Smooth muscle cell (in vitro differentiated cells): ENCODE data around the gene AHCYL2. TPM values are rescaled to one million over a fixed set of nuclear protein-coding genes. Genes with fewer than 3 reads are reported as not detected.

Experiments used
- DNase-seq: peaks from one replicate; lab custom pipeline; 2025; ENCODE audit not compliant: unreplicated experiment; lab: John Stamatoyannopoulos, UW
- H2AFZ ChIP-seq: fragments of 200-600 bp; sonication (generic); 2 replicates; pipeline ENCODE4 v1.6.0; 2016; ENCODE audit warnings: antibody characterized with exemption, low read depth, mild to moderate bottlenecking
- H3F3A ChIP-seq: fragments of 200-600 bp; sonication (generic); 2 replicates; pipeline ENCODE4 v1.6.0; 2017; ENCODE audit warnings: antibody characterized with exemption, low read depth
- H3K27ac ChIP-seq: fragments of 200-600 bp; sonication (generic); 2 replicates; pipeline ENCODE4 v1.5.1; 2016; ENCODE audit warnings: low read depth, mild to moderate bottlenecking
- H3K27me3 ChIP-seq: fragments of 200-600 bp; sonication (generic); 2 replicates; pipeline ENCODE4 v1.6.1; 2016; ENCODE audit warnings: low read depth, mild to moderate bottlenecking
- H3K36me3 ChIP-seq: fragments of 200-600 bp; sonication (generic); 2 replicates; pipeline ENCODE4 v1.5.1; 2016; ENCODE audit warnings: low read depth
- H3K4me1 ChIP-seq: fragments of 200-600 bp; sonication (generic); 2 replicates; pipeline ENCODE4 v1.5.1; 2016; ENCODE audit warnings: low read depth
- H3K4me2 ChIP-seq: fragments of 200-600 bp; sonication (generic); 2 replicates; pipeline ENCODE4 v1.6.0; 2016; ENCODE audit warnings: mild to moderate bottlenecking
- H3K4me3 ChIP-seq: fragments of 200-600 bp; sonication (generic); 2 replicates; pipeline ENCODE4 v1.5.1; 2016; ENCODE audit warnings: mild to moderate bottlenecking
- H3K79me2 ChIP-seq: fragments of 200-600 bp; sonication (generic); 2 replicates; pipeline ENCODE4 v1.6.0; 2016; ENCODE audit warnings: low read depth, mild to moderate bottlenecking
- H3K9ac ChIP-seq: fragments of 200-600 bp; sonication (generic); 2 replicates; pipeline ENCODE4 v1.6.0; 2016; ENCODE audit warnings: low read depth
- H3K9me3 ChIP-seq: fragments of 200-600 bp; sonication (generic); replicated peaks from 2 replicates; pipeline ENCODE4 v1.5.1; 2016; ENCODE audit warnings: low read depth
- H4K20me1 ChIP-seq: fragments of 200-600 bp; sonication (generic); 2 replicates; pipeline ENCODE4 v1.6.0; 2016; ENCODE audit warnings: low read depth
- CTCF ChIP-seq: fragments of 200-600 bp; sonication (generic); IDR thresholded peaks from 2 replicates; pipeline ENCODE4 v1.5.1; 2017; ENCODE audit warnings: borderline replicate concordance, mild to moderate bottlenecking, antibody characterized with exemption; ENCODE audit not compliant: insufficient read depth, poor library complexity, severe bottlenecking
- WGBS: methylation state at CpG from one replicate; pipeline ENCODE4 v1.1.7; 2016; ENCODE audit warnings: low lambda C conversion rate; 5-methylcytosine and 5-hydroxymethylcytosine counted together
- polyA plus RNA-seq: library from polyadenylated mRNA; unstranded; fragments of >200 nt; fragmentation: Nextera tagmentation; extraction: Ambion mirVana; gene quantifications from 2 replicates; pipeline ENCODE4 v1.2.1, GENCODE V29; 2016
- total RNA-seq: library from RNA; depleted of rRNA; stranded (reverse); fragments of >200 nt; gene quantifications from 2 replicates; pipeline ENCODE4 v1.2.3, GENCODE V29; 2014

Gene AHCYL2
- total and polyA plus RNA-seq, 2 experiments from 2014 or later, result 6.3 to 7.3 TPM

- H3K79me2 ChIP-seq, result no peaks in the 10 kb centered on the region
- H3K9ac ChIP-seq, result no peak overlapping the region
- H3K4me2 ChIP-seq, result no peak overlapping the region
- TF ChIP-seq CTCF, result no peak
- no peak for DNase-seq
- H4K20me1 ChIP-seq, result no peaks in the 10 kb centered on the region
- H3K27ac ChIP-seq, result no peak overlapping the region
- no peaks in the 10 kb centered on the region for H3K36me3 ChIP-seq
- H3K9me3 ChIP-seq, result no peaks in the 10 kb centered on the region
- no peaks in the 10 kb centered on the region for H3K4me1 ChIP-seq
- no peaks in the 10 kb centered on the region for H3F3A ChIP-seq
- no peak overlapping the region for H2AFZ ChIP-seq
- H3K27me3 ChIP-seq, result no peaks in the 10 kb centered on the region
- H3K4me3 ChIP-seq, result no peak overlapping the region
These were observed 49.1 kb downstream of the AHCYL2 start for GRCh38 chr7:129273936-129274335.

GRCh38 chr7:129277629-129278028, 52.8 kb downstream of the AHCYL2 start:
- 66% methylated on average over 7 of the region's 7 CpGs for WGBS
- Histone ChIP-seq H2AFZ (no peak overlapping the region), H3K79me2 (no peaks in the 10 kb centered on the region), H3K4me1 (no peaks in the 10 kb centered on the region), H3K9me3 (no peaks in the 10 kb centered on the region), H3K9ac (no peak overlapping the region), H3K36me3 (no peaks in the 10 kb centered on the region), H3K4me3 (no peak overlapping the region), H3K4me2 (no peak overlapping the region), H3K27ac (no peak overlapping the region), H3F3A (no peaks in the 10 kb centered on the region), H3K27me3 (no peaks in the 10 kb centered on the region), H4K20me1 (no peaks in the 10 kb centered on the region)
- no peak for DNase-seq
- no peak for TF ChIP-seq CTCF

GRCh38 chr7:129278688-129279087, 53.9 kb downstream of the AHCYL2 start:
- no peaks in the 10 kb centered on the region for H3K9me3 ChIP-seq
- H2AFZ ChIP-seq, result no peak overlapping the region
- no peak overlapping the region for H3K4me2 ChIP-seq
- H3K27ac ChIP-seq, result no peak overlapping the region
- H3K9ac ChIP-seq, result no peak overlapping the region
- H3F3A ChIP-seq, result no peaks in the 10 kb centered on the region
- no peaks in the 10 kb centered on the region for H3K27me3 ChIP-seq
- WGBS, result 97% methylated on average over 2 of the region's 2 CpGs
- TF ChIP-seq CTCF, result no peak
- no peaks in the 10 kb centered on the region for H4K20me1 ChIP-seq
- H3K4me1 ChIP-seq, result no peaks in the 10 kb centered on the region
- H3K79me2 ChIP-seq, result no peaks in the 10 kb centered on the region
- no peak for DNase-seq
- no peaks in the 10 kb centered on the region for H3K36me3 ChIP-seq
- no peak overlapping the region for H3K4me3 ChIP-seq

- no peaks in the 10 kb centered on the region for H3K9me3 ChIP-seq
- H2AFZ ChIP-seq, result no peak overlapping the region
- TF ChIP-seq CTCF, result no peak
- no peak for DNase-seq
- no peak overlapping the region for H3K4me2 ChIP-seq
- no peaks in the 10 kb centered on the region for H3K79me2 ChIP-seq
- H3K4me3 ChIP-seq, result no peak overlapping the region
- H3K9ac ChIP-seq, result no peak overlapping the region
- H3K27ac ChIP-seq, result no peak overlapping the region
- no peaks in the 10 kb centered on the region for H3K36me3 ChIP-seq
- no peaks in the 10 kb centered on the region for H3K4me1 ChIP-seq
- WGBS, result 92% methylated on average over 3 of the region's 3 CpGs
- H3F3A ChIP-seq, result no peaks in the 10 kb centered on the region
- no peaks in the 10 kb centered on the region for H4K20me1 ChIP-seq
- no peaks in the 10 kb centered on the region for H3K27me3 ChIP-seq
These were observed 54.9 kb downstream of the AHCYL2 start for GRCh38 chr7:129279757-129280156.
